ENCODE results near the gene FMO3.

FMO3 gene

DNA sequence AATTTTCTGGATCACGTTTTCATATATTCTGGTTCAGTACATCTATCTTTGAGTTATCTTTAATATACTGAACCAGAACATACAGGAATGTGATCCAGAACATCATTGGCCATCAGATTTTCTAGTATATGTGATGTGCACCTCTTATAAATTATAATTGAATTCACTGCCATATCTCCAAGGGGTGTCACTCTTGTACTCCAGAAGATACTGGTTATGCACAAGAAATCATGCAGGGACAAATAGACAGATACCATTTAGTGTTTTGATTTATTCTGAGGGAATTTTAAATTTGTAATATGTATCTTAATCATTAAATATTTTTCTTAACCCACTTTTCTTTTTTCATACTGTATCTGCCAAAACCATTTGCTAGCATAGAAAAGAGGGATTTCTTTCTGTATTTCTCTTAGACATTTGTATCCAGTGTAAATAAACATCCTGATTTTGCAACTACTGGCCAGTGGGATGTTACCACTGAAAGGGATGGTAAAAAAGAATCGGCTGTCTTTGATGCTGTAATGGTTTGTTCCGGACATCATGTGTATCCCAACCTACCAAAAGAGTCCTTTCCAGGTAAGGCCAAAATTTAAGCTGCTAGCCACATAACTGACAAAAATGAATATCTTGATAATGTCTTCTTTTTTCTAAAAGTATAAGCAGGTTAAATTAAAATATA is 16.7 kb downstream of the FMO3 start:
- TF ChIP-seq FOXM1 (IDR thresholded peaks at IDR 0.05; ENCODE audit: borderline replicate concordance, low read depth) = no peak
- no peak for TF ChIP-seq TAF1 (IDR thresholded peaks at IDR 0.05; ENCODE audit: low read depth)
- TF ChIP-seq RAD21 (IDR thresholded peaks at IDR 0.05; ENCODE audit: low read depth) = no peak
- TF ChIP-seq NFIC (IDR thresholded peaks at IDR 0.05) = no peak
- TF ChIP-seq, protein P1, sequence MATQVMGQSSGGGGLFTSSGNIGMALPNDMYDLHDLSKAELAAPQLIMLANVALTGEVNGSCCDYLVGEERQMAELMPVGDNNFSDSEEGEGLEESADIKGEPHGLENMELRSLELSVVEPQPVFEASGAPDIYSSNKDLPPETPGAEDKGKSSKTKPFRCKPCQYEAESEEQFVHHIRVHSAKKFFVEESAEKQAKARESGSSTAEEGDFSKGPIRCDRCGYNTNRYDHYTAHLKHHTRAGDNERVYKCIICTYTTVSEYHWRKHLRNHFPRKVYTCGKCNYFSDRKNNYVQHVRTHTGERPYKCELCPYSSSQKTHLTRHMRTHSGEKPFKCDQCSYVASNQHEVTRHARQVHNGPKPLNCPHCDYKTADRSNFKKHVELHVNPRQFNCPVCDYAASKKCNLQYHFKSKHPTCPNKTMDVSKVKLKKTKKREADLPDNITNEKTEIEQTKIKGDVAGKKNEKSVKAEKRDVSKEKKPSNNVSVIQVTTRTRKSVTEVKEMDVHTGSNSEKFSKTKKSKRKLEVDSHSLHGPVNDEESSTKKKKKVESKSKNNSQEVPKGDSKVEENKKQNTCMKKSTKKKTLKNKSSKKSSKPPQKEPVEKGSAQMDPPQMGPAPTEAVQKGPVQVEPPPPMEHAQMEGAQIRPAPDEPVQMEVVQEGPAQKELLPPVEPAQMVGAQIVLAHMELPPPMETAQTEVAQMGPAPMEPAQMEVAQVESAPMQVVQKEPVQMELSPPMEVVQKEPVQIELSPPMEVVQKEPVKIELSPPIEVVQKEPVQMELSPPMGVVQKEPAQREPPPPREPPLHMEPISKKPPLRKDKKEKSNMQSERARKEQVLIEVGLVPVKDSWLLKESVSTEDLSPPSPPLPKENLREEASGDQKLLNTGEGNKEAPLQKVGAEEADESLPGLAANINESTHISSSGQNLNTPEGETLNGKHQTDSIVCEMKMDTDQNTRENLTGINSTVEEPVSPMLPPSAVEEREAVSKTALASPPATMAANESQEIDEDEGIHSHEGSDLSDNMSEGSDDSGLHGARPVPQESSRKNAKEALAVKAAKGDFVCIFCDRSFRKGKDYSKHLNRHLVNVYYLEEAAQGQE (IDR thresholded peaks at IDR 0.05; ENCODE audit: low read depth) = no peak
- TF ChIP-seq TCF12 (IDR thresholded peaks at IDR 0.05; ENCODE audit: low read depth) = no peak
- no peak for TF ChIP-seq EGR1 (IDR thresholded peaks at IDR 0.05)
- TF ChIP-seq TEAD4 (IDR thresholded peaks at IDR 0.05) = no peak
- no peak for TF ChIP-seq CEBPB (IDR thresholded peaks at IDR 0.05)
- TF ChIP-seq EP300 (IDR thresholded peaks at IDR 0.05; ENCODE audit: borderline replicate concordance) = no peak
- no peak for TF ChIP-seq YY1 (IDR thresholded peaks at IDR 0.05; ENCODE audit: low read depth)

- TF ChIP-seq, protein P1 (IDR thresholded peaks at IDR 0.05; ENCODE audit: low read depth) = no peak
- TF ChIP-seq FOXM1 (IDR thresholded peaks at IDR 0.05; ENCODE audit: borderline replicate concordance, low read depth) (no peak), NFIC (IDR thresholded peaks at IDR 0.05) (no peak), TCF12 (IDR thresholded peaks at IDR 0.05; ENCODE audit: low read depth) (no peak), TEAD4 (IDR thresholded peaks at IDR 0.05) (no peak), EGR1 (IDR thresholded peaks at IDR 0.05) (no peak), USF1 (IDR thresholded peaks at IDR 0.05) (no peak), RAD21 (IDR thresholded peaks at IDR 0.05; ENCODE audit: low read depth) (no peak), TAF1 (IDR thresholded peaks at IDR 0.05; ENCODE audit: low read depth) (no peak), CEBPB (IDR thresholded peaks at IDR 0.05) (no peak), CREB1 (IDR thresholded peaks at IDR 0.05; ENCODE audit: low read depth) (no peak), EP300 (IDR thresholded peaks at IDR 0.05; ENCODE audit: borderline replicate concordance) (no peak), YY1 (IDR thresholded peaks at IDR 0.05; ENCODE audit: low read depth) (no peak), ZBTB7A (IDR thresholded peaks at IDR 0.05; ENCODE audit: low read depth) (no peak)
- TF ChIP-seq, protein P2, sequence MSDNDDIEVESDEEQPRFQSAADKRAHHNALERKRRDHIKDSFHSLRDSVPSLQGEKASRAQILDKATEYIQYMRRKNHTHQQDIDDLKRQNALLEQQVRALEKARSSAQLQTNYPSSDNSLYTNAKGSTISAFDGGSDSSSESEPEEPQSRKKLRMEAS (IDR thresholded peaks at IDR 0.05) = no peak
These were observed 17.3 kb downstream of the FMO3 start for GRCh38 chr1:171107969-171108368.

GRCh38 chr1:171109966-171110365 is 19.3 kb downstream of the FMO3 start:
- TF ChIP-seq TCF12 (IDR thresholded peaks at IDR 0.05; ENCODE audit: low read depth) = no peak

DNA sequence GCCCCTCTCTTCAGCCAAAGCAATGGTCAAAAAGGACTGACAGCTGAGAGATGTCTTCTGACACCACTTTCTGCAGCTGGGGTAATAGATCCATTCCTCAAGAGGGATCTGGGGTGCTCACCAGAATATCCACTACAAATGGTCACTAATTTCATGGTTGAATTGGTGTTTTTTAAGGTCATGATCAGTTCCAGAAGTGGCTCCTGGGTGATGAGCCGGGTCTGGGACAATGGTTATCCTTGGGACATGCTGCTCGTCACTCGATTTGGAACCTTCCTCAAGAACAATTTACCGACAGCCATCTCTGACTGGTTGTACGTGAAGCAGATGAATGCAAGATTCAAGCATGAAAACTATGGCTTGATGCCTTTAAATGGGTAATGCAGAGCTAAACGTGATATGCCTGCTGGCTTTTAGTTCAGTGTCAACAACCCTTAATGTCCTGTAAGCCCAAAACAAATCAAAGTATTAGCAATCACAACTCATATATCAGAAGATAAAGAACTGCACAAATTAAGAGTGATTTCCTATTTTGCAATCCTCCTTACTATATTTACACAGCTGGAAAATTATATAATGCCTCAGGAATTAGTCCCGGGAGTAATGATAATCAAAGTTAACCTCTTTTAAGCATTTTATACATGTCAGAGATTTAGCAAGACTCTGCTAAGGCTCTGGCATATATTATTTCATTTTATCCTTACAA is 20.1 kb downstream of the FMO3 start:
- TF ChIP-seq CEBPB (IDR thresholded peaks at IDR 0.05) (no peak), USF1 (IDR thresholded peaks at IDR 0.05) (no peak), TAF1 (IDR thresholded peaks at IDR 0.05; ENCODE audit: low read depth) (no peak), CREB1 (IDR thresholded peaks at IDR 0.05; ENCODE audit: low read depth) (no peak), TCF12 (IDR thresholded peaks at IDR 0.05; ENCODE audit: low read depth) (no peak), ZBTB7A (IDR thresholded peaks at IDR 0.05; ENCODE audit: low read depth) (no peak), RAD21 (IDR thresholded peaks at IDR 0.05; ENCODE audit: low read depth) (no peak)

- no peak for TF ChIP-seq TEAD4 (IDR thresholded peaks at IDR 0.05)
- TF ChIP-seq CEBPB (IDR thresholded peaks at IDR 0.05) = no peak
- no peak for TF ChIP-seq EGR1 (IDR thresholded peaks at IDR 0.05)
- no peak for TF ChIP-seq TAF1 (IDR thresholded peaks at IDR 0.05; ENCODE audit: low read depth)
- TF ChIP-seq TCF12 (IDR thresholded peaks at IDR 0.05; ENCODE audit: low read depth) = no peak
- no peak for TF ChIP-seq CREB1 (IDR thresholded peaks at IDR 0.05; ENCODE audit: low read depth)
- TF ChIP-seq YY1 (IDR thresholded peaks at IDR 0.05; ENCODE audit: low read depth) = no peak
- TF ChIP-seq USF1 (IDR thresholded peaks at IDR 0.05) = no peak
These were observed 21.4 kb downstream of the FMO3 start for GRCh38 chr1:171112119-171112518.

- TF ChIP-seq, protein P2 (IDR thresholded peaks at IDR 0.05) = no peak
- TF ChIP-seq TAF1 (IDR thresholded peaks at IDR 0.05; ENCODE audit: low read depth) = no peak
- TF ChIP-seq CREB1 (IDR thresholded peaks at IDR 0.05; ENCODE audit: low read depth) = no peak
- no peak for TF ChIP-seq EGR1 (IDR thresholded peaks at IDR 0.05)
- no peak for TF ChIP-seq TEAD4 (IDR thresholded peaks at IDR 0.05)
- no peak for TF ChIP-seq FOXM1 (IDR thresholded peaks at IDR 0.05; ENCODE audit: borderline replicate concordance, low read depth)
- TF ChIP-seq TCF12 (IDR thresholded peaks at IDR 0.05; ENCODE audit: low read depth) = no peak
- TF ChIP-seq EP300 (IDR thresholded peaks at IDR 0.05; ENCODE audit: borderline replicate concordance) = no peak
- no peak for TF ChIP-seq CEBPB (IDR thresholded peaks at IDR 0.05)
- TF ChIP-seq ZBTB7A (IDR thresholded peaks at IDR 0.05; ENCODE audit: low read depth) = no peak
- no peak for TF ChIP-seq USF1 (IDR thresholded peaks at IDR 0.05)
- no peak for TF ChIP-seq NFIC (IDR thresholded peaks at IDR 0.05)
- TF ChIP-seq, protein P1 (IDR thresholded peaks at IDR 0.05; ENCODE audit: low read depth) = no peak
- TF ChIP-seq YY1 (IDR thresholded peaks at IDR 0.05; ENCODE audit: low read depth) = no peak
- no peak for TF ChIP-seq RAD21 (IDR thresholded peaks at IDR 0.05; ENCODE audit: low read depth)
These were observed 22.7 kb downstream of the FMO3 start for GRCh38 chr1:171113382-171113781.
